IPS-NIHi7 (cell line): ENCODE data around the gene CPNE2.
"Not testable (repeated sequence)": the region's sequence is repeated elsewhere in the genome, so short reads cannot be mapped to it uniquely, and the experiment has no call there.

Source experiments
- DNase-seq: peaks from one replicate; pipeline ENCODE4 v3.0.0; 2012; ENCODE audit warnings: mixed read lengths; ENCODE audit errors: extremely low spot score

CPNE2 gene

GRCh38 chr16:57167538-57167937, 75.2 kb downstream of the CPNE2 start:
- no peak for DNase-seq

GRCh38 chr16:57167953-57168352, 75.6 kb downstream of the CPNE2 start:
- no peak for DNase-seq

DNA sequence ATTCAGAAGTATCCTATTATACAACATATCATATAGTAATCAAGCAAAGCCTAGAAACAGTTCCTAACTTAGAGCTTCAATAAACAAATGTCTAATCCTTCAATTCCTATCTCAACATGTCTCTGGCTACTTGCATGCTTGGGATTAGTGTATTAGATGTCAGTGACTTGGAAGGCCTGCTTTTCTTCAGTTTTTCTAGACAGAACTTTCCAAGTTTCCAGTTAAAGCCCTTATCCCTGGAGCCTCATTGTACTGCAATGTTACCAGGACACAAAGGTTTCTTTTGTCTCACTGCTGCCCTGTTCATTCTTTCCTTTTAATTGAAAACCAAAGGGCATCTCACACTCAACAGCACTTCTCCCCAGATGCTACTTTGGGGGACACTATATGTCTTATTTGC, 76.9 kb downstream of the CPNE2 start:
- no peak for DNase-seq

DNA sequence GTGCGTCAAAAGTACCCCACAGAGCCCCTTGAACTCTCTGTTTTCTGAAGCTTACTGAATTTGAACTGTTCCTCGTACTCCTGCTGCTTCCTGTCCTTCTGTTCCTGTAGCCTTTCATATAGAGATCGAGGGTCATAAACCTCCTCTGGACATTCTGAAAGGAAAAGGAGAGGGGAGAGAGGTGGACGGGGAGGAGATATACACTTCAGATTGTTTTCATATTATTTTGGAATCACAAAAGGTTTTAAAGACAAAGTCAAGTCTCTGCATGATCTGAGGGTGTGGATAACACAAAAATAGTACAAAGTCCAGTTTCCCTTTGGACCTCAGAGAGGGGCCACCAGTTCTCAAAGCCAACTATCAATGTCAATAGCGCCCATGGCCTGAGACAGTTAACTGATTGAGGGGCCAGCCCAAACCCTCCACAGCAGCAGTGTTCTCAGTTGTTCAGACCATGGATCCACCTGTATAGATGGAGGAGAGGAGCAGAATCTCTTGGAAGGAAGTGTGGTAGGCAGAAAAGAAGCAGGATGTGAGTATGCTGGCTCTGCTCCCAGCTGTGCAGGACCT, 80.4 kb downstream of the CPNE2 start:
- DNase-seq = no peak

DNA sequence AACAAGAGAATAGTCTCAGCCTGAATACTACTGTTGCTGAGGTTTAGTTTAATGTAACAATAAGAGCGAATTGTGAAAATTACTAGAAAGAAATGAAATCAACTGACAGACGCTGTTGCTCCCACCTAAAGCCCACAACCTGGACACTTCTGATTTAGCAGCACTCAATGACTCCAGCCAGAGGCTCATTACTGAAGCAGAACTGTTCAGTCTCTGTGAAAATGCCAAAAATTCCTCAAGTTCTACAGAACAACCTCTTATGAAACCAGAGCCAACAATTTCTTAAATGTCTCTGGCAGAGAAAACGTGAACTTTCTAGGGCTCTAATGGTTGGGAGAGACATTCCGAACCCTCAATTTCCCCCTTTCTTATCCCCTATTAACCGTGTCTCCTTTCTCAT, 83.5 kb downstream of the CPNE2 start:
- no peak for DNase-seq

GRCh38 chr16:57178196-57178595, 85.8 kb downstream of the CPNE2 start:
- no peak for DNase-seq

DNA sequence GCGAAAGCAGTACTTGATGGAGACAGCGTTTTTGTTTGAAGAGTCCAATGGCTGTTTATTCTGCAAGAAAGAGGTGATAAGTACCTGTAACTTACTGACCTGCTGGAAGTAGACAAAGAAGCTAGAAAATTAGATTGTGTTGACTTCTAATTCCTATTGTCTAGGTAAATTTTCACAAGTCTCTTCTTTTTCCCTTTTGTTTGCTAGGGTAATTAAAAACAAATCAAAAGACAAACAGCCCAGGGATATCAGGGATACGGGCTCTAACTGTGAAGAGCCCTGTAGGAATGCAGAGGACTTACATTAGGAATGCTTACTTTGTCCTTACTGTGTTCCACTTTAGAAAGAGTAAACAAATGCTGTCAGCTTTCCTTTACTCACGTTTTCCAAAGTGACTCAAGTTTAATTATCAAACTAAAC, 86.4 kb downstream of the CPNE2 start:
- peak; percentile 25 for DNase-seq

- DNase-seq = no peak
Observed at GRCh38 chr16:57179215-57179828, 86.9 kb downstream of the CPNE2 start.

GRCh38 chr16:57184113-57184512, 91.7 kb downstream of the CPNE2 start:
- no peak for DNase-seq

DNA sequence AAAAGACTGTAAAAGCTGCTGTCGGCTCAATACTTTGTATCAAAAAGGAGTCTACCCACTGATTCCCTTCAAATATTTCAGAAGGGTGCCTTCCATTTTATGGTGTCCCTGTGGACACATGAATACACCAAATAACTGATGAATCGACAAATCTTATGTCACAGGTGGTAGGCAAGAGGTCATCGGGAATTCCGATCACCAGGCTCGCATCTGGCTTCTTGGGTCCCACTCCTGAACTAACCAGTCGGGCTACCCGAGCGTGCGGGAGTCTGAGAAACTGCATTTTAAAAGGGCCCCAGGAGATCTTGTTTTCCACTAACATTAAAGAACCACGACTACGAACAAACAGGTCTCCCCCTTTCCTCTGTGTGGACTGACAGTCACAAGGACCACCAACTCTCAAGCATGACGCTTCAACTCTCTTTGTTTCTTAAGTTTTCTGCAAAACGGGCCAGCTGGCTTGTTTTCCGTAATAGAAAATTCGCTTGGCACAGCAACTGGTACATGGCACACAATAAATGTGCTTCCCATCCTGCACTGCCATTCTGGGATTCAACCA, 92.6 kb downstream of the CPNE2 start:
- no peak for DNase-seq

- peak; percentile 35 for DNase-seq
Observed at GRCh38 chr16:57185446-57185944, 93.1 kb downstream of the CPNE2 start.

DNA sequence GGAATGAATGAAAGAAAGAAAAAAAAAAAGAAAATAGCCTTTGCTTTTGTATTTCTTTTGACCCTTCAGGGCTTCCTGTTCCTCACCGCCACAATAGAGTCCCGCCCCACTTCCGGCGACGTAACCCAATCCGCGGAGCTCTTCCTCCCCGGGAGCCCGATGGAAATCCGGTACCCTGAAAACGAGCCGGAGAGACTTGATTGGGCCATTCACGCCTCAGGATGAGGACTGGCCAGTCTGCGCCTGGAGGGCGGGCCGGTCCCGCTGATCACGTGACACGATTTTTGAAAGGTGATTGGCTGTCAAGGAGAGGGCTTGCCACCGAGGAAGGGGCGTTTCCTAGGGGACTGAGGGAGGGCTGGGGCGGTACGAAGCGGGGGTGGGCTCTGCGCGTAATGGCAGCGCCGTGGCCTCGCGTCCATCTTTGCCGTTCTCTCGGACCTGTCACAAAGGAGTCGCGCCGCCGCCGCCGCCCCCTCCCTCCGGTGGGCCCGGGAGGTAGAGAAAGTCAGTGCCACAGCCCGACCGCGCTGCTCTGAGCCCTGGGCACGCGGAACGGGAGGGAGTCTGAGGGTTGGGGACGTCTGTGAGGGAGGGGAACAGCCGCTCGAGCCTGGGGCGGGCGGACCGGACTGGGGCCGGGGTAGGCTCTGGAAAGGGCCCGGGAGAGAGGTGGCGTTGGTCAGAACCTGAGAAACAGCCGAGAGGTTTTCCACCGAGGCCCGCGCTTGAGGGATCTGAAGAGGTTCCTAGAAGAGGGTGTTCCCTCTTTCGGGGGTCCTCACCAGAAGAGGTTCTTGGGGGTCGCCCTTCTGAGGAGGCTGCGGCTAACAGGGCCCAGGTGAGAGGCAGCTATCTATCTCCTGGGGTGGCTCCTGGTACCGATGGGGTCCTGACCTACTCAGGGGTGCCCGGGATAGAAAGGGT, 93.8 kb downstream of the CPNE2 start, which contains the start of the genes PSME3IP1 and RSPRY1:
PSME3IP1 (minus strand) TSS at position 95 of the 927 bp plus-strand sequence. CDS start 12,185 bp downstream, outside the sequence.
RSPRY1 (plus strand) TSS at position 385 of the 927 bp plus-strand sequence. CDS start 18,330 bp downstream, outside the sequence.
- DNase-seq = peak; percentile 100

- peak; percentile 18 for DNase-seq
Observed at GRCh38 chr16:57186872-57187854, 94.8 kb downstream of the CPNE2 start.

DNA sequence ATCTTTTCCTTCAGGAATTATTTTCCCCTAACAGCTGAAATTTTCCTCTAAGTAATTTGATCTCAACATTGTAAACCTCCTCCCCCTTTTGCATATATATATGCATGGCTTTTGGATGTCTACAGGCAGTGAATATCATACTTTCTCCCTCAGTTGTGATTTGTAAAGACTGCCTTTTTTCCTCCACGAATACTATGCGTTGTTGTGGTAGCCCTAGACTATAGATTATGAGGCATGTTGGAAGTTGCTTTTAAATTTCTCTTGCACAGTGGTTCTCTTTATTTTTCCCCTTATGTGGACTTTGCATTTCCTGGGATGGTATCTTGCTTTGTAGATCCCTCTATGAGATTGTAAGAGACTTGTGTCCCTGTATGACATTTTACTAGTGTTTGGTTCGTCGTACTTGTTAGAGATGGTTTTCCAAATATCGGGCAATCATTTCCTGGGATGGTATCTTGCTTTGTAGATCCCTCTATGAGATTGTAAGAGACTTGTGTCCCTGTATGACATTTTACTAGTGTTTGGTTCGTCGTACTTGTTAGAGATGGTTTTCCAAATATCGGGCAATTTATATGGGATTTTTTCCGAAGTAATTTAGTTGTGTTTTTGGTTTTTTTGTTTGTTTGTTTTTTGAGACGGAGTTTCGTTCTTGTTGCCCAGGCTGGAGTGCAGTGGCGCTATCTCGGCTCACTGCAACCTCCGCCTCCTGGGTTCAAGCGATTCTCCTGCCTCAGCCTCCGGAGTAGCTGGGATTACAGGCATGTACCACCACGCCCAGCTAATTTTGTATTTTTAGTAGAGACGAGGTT, 95.7 kb downstream of the CPNE2 start:
- not testable (repeated sequence) for DNase-seq

GRCh38 chr16:57188711-57189002, 96.3 kb downstream of the CPNE2 start:
- DNase-seq = no peak

GRCh38 chr16:57189527-57189926, 97.1 kb downstream of the CPNE2 start:
- not testable (repeated sequence) for DNase-seq

DNA sequence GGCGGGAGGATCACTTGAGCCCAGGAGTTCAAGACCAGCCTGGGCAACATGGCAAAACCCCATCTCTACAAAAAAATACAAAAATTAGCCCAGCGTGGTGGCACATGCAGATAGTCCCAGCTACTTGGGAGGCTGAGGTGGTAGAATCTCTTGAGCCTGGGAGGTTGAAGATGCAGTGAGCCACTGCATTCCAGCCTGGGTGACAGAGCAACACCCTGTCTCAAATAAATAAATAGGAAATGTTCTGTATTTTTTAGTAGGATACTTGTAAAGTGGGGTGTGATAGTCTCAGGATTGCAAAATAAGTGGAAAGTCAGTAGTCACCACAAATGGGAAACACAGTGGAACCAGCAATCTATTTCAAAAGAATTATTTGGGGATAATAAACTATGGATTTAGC, 97.8 kb downstream of the CPNE2 start:
- no peak for DNase-seq

- DNase-seq = no peak
Observed at GRCh38 chr16:57191056-57191571, 98.7 kb downstream of the CPNE2 start.

DNA sequence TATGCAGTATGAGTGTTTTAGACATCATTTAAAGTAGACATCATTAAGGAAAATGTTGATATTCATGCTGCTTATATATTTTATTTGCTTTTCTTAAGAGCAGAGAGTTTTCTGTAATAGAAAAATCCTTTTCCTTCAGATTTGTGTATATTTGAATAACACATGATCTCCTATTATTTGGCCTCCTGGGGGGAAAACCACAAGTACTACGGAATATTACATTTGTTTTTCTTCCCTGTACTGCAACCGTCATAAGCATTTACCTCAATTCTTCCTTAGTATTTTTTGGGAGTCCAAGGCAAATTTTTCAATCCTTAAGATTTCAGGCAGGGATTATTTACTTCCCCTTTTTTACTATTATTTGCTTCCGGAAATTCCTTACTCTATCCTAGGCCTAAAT, 99.8 kb downstream of the CPNE2 start:
- no peak for DNase-seq
